ENCODE data around the gene COL6A2.
A peak's percentile ranks its signal among the peaks of the same experiment; 100 is the strongest.
"Not testable (repeated sequence)": the region's sequence is repeated elsewhere in the genome, so short reads cannot be mapped to it uniquely, and the experiment has no call there.

Gene COL6A2

GRCh38 chr21:46145840-46146691 lies 48.2 kb downstream of the COL6A2 start:
- H3K4me3 ChIP-seq (ENCODE audit: control insufficient read depth, low read depth, low read length) = no peak overlapping the region
- no peak for DNase-seq (ENCODE audit: low read depth)
- no peak for TF ChIP-seq CTCF (IDR thresholded peaks at IDR 0.05; ENCODE audit: control insufficient read depth, insufficient read depth, low read depth, low read length, missing control alignments)

- no peak for DNase-seq (ENCODE audit: low read depth)
- H3K4me3 ChIP-seq (ENCODE audit: control insufficient read depth, low read depth, low read length) = no peak overlapping the region
- no peak for TF ChIP-seq CTCF (IDR thresholded peaks at IDR 0.05; ENCODE audit: control insufficient read depth, insufficient read depth, low read depth, low read length, missing control alignments)
Observed at GRCh38 chr21:46146856-46147255, 48.9 kb downstream of the COL6A2 start.

- TF ChIP-seq CTCF (IDR thresholded peaks at IDR 0.05; ENCODE audit: control insufficient read depth, insufficient read depth, low read depth, low read length, missing control alignments) = peak; percentile 74
- not testable (repeated sequence) for H3K4me3 ChIP-seq (ENCODE audit: control insufficient read depth, low read depth, low read length); DNase-seq (ENCODE audit: low read depth)
Observed at GRCh38 chr21:46147429-46147828, 49.5 kb downstream of the COL6A2 start.

- DNase-seq (ENCODE audit: low read depth) = no peak
- no peak for TF ChIP-seq CTCF (IDR thresholded peaks at IDR 0.05; ENCODE audit: control insufficient read depth, insufficient read depth, low read depth, low read length, missing control alignments)
- no peak overlapping the region for H3K4me3 ChIP-seq (ENCODE audit: control insufficient read depth, low read depth, low read length)
Observed at GRCh38 chr21:46148106-46148505, 50.2 kb downstream of the COL6A2 start.

- H3K4me3 ChIP-seq (ENCODE audit: control insufficient read depth, low read depth, low read length) = no peak overlapping the region
- DNase-seq (ENCODE audit: low read depth) = no peak
- TF ChIP-seq CTCF (IDR thresholded peaks at IDR 0.05; ENCODE audit: control insufficient read depth, insufficient read depth, low read depth, low read length, missing control alignments) = no peak
Observed at GRCh38 chr21:46149205-46149901, 51.4 kb downstream of the COL6A2 start.

GRCh38 chr21:46150073-46150472 lies 52.2 kb downstream of the COL6A2 start:
- DNase-seq (ENCODE audit: low read depth) = no peak
- TF ChIP-seq CTCF (IDR thresholded peaks at IDR 0.05; ENCODE audit: control insufficient read depth, insufficient read depth, low read depth, low read length, missing control alignments) = no peak
- H3K4me3 ChIP-seq (ENCODE audit: control insufficient read depth, low read depth, low read length) = no peak overlapping the region
